ENCODE data around the gene CDC42BPG. TPM values are rescaled to one million over a fixed set of nuclear protein-coding genes. Genes with fewer than 3 reads are reported as not detected.

Gene CDC42BPG
- total and polyA plus RNA-seq, 10 of the 15 experiments (the other 5 are each of a cell fraction or from before 2014, with no cell fraction given) = 0.02 to 1.3 (median 0.09) TPM; not detected in 1

- no peak for TF ChIP-seq RELB (IDR thresholded peaks at IDR 0.05; ENCODE audit: low read depth)
- 0 out of 2 replicates have a peak, but pooled peaks have one; percentile 15 for TF ChIP-seq CREM (IDR thresholded peaks at IDR 0.05; ENCODE audit: low read depth)
- TF ChIP-seq FOXM1 (IDR thresholded peaks at IDR 0.05; ENCODE audit: low read depth, low read length) = no peak
- TF ChIP-seq USF1 (IDR thresholded peaks at IDR 0.05; ENCODE audit: borderline replicate concordance, extremely low read length, insufficient read depth, low read depth, low read length) = no peak
- TF ChIP-seq SMAD5 (IDR thresholded peaks at IDR 0.05; ENCODE audit: low read depth) = peak; percentile 79; the same call in 1 of the 2 replicates
- no peak for TF ChIP-seq CEBPZ (IDR thresholded peaks at IDR 0.05; ENCODE audit: low read depth, low read length)
- TF ChIP-seq USF2 (IDR thresholded peaks at IDR 0.05; ENCODE audit: borderline replicate concordance, low read depth, low read length) = no peak
- no peak; the same call in 1 of the 2 replicates for TF ChIP-seq NR2F1 (conservative IDR thresholded peaks at IDR 0.05)
- no peak for TF ChIP-seq IRF3 (IDR thresholded peaks at IDR 0.05)
- TF ChIP-seq ETV6 (conservative IDR thresholded peaks at IDR 0.05 in 1 of 2, IDR thresholded peaks at IDR 0.05 in 1 of 2; ENCODE audit: borderline replicate concordance in 1 of 2, low read depth in 1 of 2) = no peak
- TF ChIP-seq YY1 (IDR thresholded peaks at IDR 0.05; ENCODE audit: low read depth, low read length) = no peak
- no peak for TF ChIP-seq RUNX3 (IDR thresholded peaks at IDR 0.05; ENCODE audit: low read length)
- no peak for TF ChIP-seq E2F4 (IDR thresholded peaks at IDR 0.05; ENCODE audit: low read depth, low read length)
- no peak for TF ChIP-seq ATF2 (IDR thresholded peaks at IDR 0.05; ENCODE audit: low read length)
- no peak for TF ChIP-seq NR2C1 (IDR thresholded peaks at IDR 0.05)
- TF ChIP-seq RB1 (IDR thresholded peaks at IDR 0.05; ENCODE audit: borderline replicate concordance) = no peak
- 0 out of 2 replicates have a peak, but pooled peaks have one; percentile 7 for TF ChIP-seq SMARCA5 (IDR thresholded peaks at IDR 0.05)
These were observed 7.4 kb upstream of the CDC42BPG start (continued) for GRCh38 chr11:64851831-64852351.
